GM23248 (cell line): ENCODE measurements around the gene ARID1B. TPM values are rescaled to one million over a fixed set of nuclear protein-coding genes. Genes with fewer than 3 reads are reported as not detected.

Experiments used
- DNase-seq: peaks from one replicate; pipeline ENCODE4 v3.0.0-alpha.2; 2015
- H2AFZ ChIP-seq: fragments of 200-600 bp; sonication (generic); 2 replicates; pipeline ENCODE4 v1.6.1; 2016; ENCODE audit warnings: antibody characterized with exemption
- H3F3A ChIP-seq: fragments of 200-600 bp; sonication (generic); 2 replicates; pipeline ENCODE4 v1.6.1; 2016; ENCODE audit warnings: mild to moderate bottlenecking, antibody characterized with exemption, mixed run types; ENCODE audit not compliant: insufficient read depth
- H3K27ac ChIP-seq: fragments of 200-600 bp; sonication (generic); 2 replicates; pipeline ENCODE4 v1.5.1; 2016; ENCODE audit warnings: mild to moderate bottlenecking
- H3K27me3 ChIP-seq: fragments of 200-600 bp; sonication (generic); replicated peaks from 2 replicates; pipeline ENCODE4 v1.6.1; 2016; ENCODE audit warnings: mild to moderate bottlenecking; ENCODE audit not compliant: insufficient read depth
- H3K36me3 ChIP-seq: fragments of 200-600 bp; sonication (generic); 2 replicates; pipeline ENCODE4 v1.6.1; 2016; ENCODE audit warnings: low read depth, mild to moderate bottlenecking
- H3K4me1 ChIP-seq: fragments of 200-600 bp; sonication (generic); 2 replicates; pipeline ENCODE4 v1.6.1; 2016; ENCODE audit warnings: mild to moderate bottlenecking; ENCODE audit not compliant: insufficient read depth
- H3K4me2 ChIP-seq: fragments of 200-600 bp; sonication (generic); one replicate; pipeline ENCODE4 v1.6.1; 2016; ENCODE audit warnings: mild to moderate bottlenecking; ENCODE audit not compliant: unreplicated experiment
- H3K4me3 ChIP-seq: fragments of 200-600 bp; sonication (generic); 2 replicates; pipeline ENCODE4 v1.5.1; 2016; ENCODE audit warnings: mild to moderate bottlenecking
- H3K79me2 ChIP-seq: fragments of 200-600 bp; sonication (generic); 2 replicates; pipeline ENCODE4 v1.6.1; 2016; ENCODE audit warnings: mild to moderate bottlenecking; ENCODE audit not compliant: insufficient read depth
- H3K9ac ChIP-seq: fragments of 200-600 bp; sonication (generic); 2 replicates; pipeline ENCODE4 v1.6.1; 2016; ENCODE audit warnings: mild to moderate bottlenecking
- H3K9me2 ChIP-seq: fragments of 200-600 bp; sonication (generic); 2 replicates; pipeline ENCODE4 v1.6.1; 2016; ENCODE audit warnings: mixed run types, mild to moderate bottlenecking, moderate library complexity; ENCODE audit not compliant: insufficient read depth
- H3K9me3 ChIP-seq: fragments of 200-600 bp; sonication (generic); one replicate; pipeline ENCODE4 v1.6.1; 2017; ENCODE audit warnings: low read depth
- H4K20me1 ChIP-seq: fragments of 200-600 bp; sonication (generic); 2 replicates; pipeline ENCODE4 v1.6.0; 2016; ENCODE audit not compliant: insufficient read depth
- EZH2 ChIP-seq: fragments of 200-600 bp; sonication (generic); IDR thresholded peaks from 2 replicates; pipeline ENCODE4 v1.6.1; 2018; ENCODE audit warnings: antibody characterized with exemption, mild to moderate bottlenecking; ENCODE audit not compliant: insufficient read depth, poor library complexity, severe bottlenecking
- EZH2phosphoT487 ChIP-seq: fragments of 200-600 bp; sonication (generic); IDR thresholded peaks from 2 replicates; pipeline ENCODE4 v1.6.1; 2018; ENCODE audit warnings: antibody characterized with exemption, moderate library complexity, mild to moderate bottlenecking, low read depth; ENCODE audit not compliant: insufficient read depth
- WGBS, 2 experiments: methylation state at CpG; one replicate each; pipeline ENCODE4 v1.1.6; 2015 to 2017; ENCODE audit warnings: low lambda C conversion rate in 2 of 2, low coverage in 1 of 2; ENCODE audit errors: missing lambda C conversion rate in 2 of 2; 5-methylcytosine and 5-hydroxymethylcytosine counted together
- in situ Hi-C: fragments of 300-500 bp; cut with MboI; formaldehyde crosslinking; loops from 2 replicates; pipeline ENCODE4 v1.15.0; 2020
- polyA plus RNA-seq: library from polyadenylated mRNA; unstranded; fragments of >200 nt; fragmentation: Nextera tagmentation; extraction: Ambion mirVana; gene quantifications from 2 replicates; pipeline ENCODE4 v1.2.1, GENCODE V29; 2016
- total RNA-seq: library from RNA; depleted of rRNA; stranded (reverse); fragments of >200 nt; shearing (Covaris generic); gene quantifications from 2 replicates; pipeline ENCODE4 v1.2.3, GENCODE V29; 2014

The ARID1B gene
- total and polyA plus RNA-seq, 2 experiments from 2014 or later = 19.3 to 21.2 TPM

GRCh38 chr6:156884306-156884705, 107.1 kb downstream of the ARID1B start:
- WGBS, 2 experiments = 97 to 98% methylated on average over 4 of the region's 4 CpGs
- Histone ChIP-seq H3K4me3 (no peak overlapping the region), H3K4me1 (0 out of 2 replicates have a peak, but pooled peaks cover 4% of the 10 kb centered on the region), H3K27ac (no peak overlapping the region), H3K36me3 (no peaks in the 10 kb centered on the region), H4K20me1 (no peaks in the 10 kb centered on the region; the same call in 1 of the 2 replicates), H3K9me3 (no peaks in the 10 kb centered on the region), H3K79me2 (peaks cover 100% of the 10 kb centered on the region), H3K9me2 (no peaks in the 10 kb centered on the region), H3K27me3 (no peaks in the 10 kb centered on the region), H3K9ac (no peak overlapping the region), H3K4me2 (no peak overlapping the region), H2AFZ (no peak overlapping the region), H3F3A (no peaks in the 10 kb centered on the region)
- TF ChIP-seq EZH2phosphoT487 (no peak), EZH2 (no peak)
- no peak for DNase-seq
- in situ Hi-C loops = no loop called here

- Histone ChIP-seq H3K4me2 (no peak overlapping the region), H4K20me1 (no peaks in the 10 kb centered on the region; the same call in 1 of the 2 replicates), H3K4me1 (0 out of 2 replicates have a peak, but pooled peaks cover 4% of the 10 kb centered on the region), H3K36me3 (no peaks in the 10 kb centered on the region), H3K4me3 (no peak overlapping the region), H3F3A (0 out of 2 replicates have a peak, but pooled peaks cover 5% of the 10 kb centered on the region), H2AFZ (no peak overlapping the region), H3K9me3 (no peaks in the 10 kb centered on the region), H3K9me2 (no peaks in the 10 kb centered on the region), H3K79me2 (peaks cover 100% of the 10 kb centered on the region), H3K9ac (no peak overlapping the region), H3K27ac (no peak overlapping the region), H3K27me3 (no peaks in the 10 kb centered on the region)
- no peak for DNase-seq
- 97 to 98% methylated on average over 2 of the region's 2 CpGs for WGBS, 2 experiments
- TF ChIP-seq EZH2 = no peak
- in situ Hi-C loops = no loop called here
Measured at GRCh38 chr6:156885562-156885961, 108.4 kb downstream of the ARID1B start.

GRCh38 chr6:156886409-156886808, 109.2 kb downstream of the ARID1B start:
- in situ Hi-C loops = no loop called here
- no peak for DNase-seq
- 75 to 82% methylated on average over 8 of the region's 8 CpGs for WGBS, 2 experiments
- Histone ChIP-seq H3K36me3 (no peaks in the 10 kb centered on the region), H3K79me2 (peaks cover 100% of the 10 kb centered on the region), H3K4me1 (no peaks in the 10 kb centered on the region), H3K27ac (no peak overlapping the region), H3K9me3 (no peaks in the 10 kb centered on the region), H3K9me2 (no peaks in the 10 kb centered on the region), H2AFZ (no peak overlapping the region), H4K20me1 (no peaks in the 10 kb centered on the region; the same call in 1 of the 2 replicates), H3K4me2 (no peak overlapping the region), H3K27me3 (no peaks in the 10 kb centered on the region), H3F3A (0 out of 2 replicates have a peak, but pooled peaks cover 7% of the 10 kb centered on the region), H3K4me3 (no peak overlapping the region), H3K9ac (no peak overlapping the region)
- TF ChIP-seq EZH2 (no peak), EZH2phosphoT487 (no peak)

GRCh38 chr6:156887623-156888269, 110.6 kb downstream of the ARID1B start:
- Histone ChIP-seq H3K27me3 (no peaks in the 10 kb centered on the region), H3K4me3 (no peak overlapping the region), H3K27ac (no peak overlapping the region), H3K4me1 (no peaks in the 10 kb centered on the region), H3K36me3 (no peaks in the 10 kb centered on the region), H4K20me1 (no peaks in the 10 kb centered on the region; the same call in 1 of the 2 replicates), H3K9me2 (no peaks in the 10 kb centered on the region), H3K79me2 (peaks cover 100% of the 10 kb centered on the region), H3K4me2 (no peak overlapping the region), H3F3A (0 out of 2 replicates have a peak, but pooled peaks cover 7% of the 10 kb centered on the region), H3K9ac (no peak overlapping the region), H3K9me3 (no peaks in the 10 kb centered on the region), H2AFZ (no peak overlapping the region)
- TF ChIP-seq EZH2phosphoT487 (no peak), EZH2 (no peak)
- in situ Hi-C loops = no loop called here
- no peak for DNase-seq
- WGBS, 2 experiments = 98% methylated on average over 6 of the region's 6 CpGs
